Esophagus squamous epithelium (tissue), 4 donors: ENCODE results near the gene AP4M1.

Source experiments
- POLR2A ChIP-seq, 4 donors: fragments of 450-650 bp; IDR thresholded peaks; one replicate each; pipeline ENCODE4 v1.6.1; 2017; ENCODE audit warnings: antibody characterized with exemption in 4 of 4, mild to moderate bottlenecking in 4 of 4, moderate library complexity in 3 of 4
- TF ChIP-seq, protein P1 (sequence below), 6 experiments: fragments of 450-650 bp in 4 of 6; fragments of 200-600 bp in 2 of 6; sonication (generic) in 2 of 6; IDR thresholded peaks; one replicate each; pipeline ENCODE4 v1.5.1; 2016 to 2019; ENCODE audit warnings: antibody characterized with exemption in 6 of 6, mild to moderate bottlenecking in 4 of 6, moderate library complexity in 4 of 6

DNA sequence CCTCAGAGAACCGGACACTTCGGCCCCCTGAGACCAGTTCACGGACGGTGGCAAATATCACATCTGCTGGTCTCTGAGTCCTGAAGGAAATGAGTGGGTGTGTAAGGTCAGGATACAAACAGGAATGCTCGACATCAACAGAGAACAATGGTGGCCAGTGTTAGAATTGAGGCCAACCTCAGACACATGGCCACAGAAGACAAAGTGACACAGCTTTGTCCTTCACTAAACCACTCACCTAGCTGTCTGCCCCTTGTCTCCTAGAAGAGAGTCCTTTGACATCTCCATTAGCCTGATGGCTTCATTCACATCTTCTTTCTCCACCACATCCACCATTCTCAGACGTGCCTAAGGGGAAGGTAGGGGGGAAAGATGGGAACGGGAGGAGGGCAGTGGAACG is 8.4 kb upstream of the AP4M1 start:
- TF ChIP-seq, protein P1, sequence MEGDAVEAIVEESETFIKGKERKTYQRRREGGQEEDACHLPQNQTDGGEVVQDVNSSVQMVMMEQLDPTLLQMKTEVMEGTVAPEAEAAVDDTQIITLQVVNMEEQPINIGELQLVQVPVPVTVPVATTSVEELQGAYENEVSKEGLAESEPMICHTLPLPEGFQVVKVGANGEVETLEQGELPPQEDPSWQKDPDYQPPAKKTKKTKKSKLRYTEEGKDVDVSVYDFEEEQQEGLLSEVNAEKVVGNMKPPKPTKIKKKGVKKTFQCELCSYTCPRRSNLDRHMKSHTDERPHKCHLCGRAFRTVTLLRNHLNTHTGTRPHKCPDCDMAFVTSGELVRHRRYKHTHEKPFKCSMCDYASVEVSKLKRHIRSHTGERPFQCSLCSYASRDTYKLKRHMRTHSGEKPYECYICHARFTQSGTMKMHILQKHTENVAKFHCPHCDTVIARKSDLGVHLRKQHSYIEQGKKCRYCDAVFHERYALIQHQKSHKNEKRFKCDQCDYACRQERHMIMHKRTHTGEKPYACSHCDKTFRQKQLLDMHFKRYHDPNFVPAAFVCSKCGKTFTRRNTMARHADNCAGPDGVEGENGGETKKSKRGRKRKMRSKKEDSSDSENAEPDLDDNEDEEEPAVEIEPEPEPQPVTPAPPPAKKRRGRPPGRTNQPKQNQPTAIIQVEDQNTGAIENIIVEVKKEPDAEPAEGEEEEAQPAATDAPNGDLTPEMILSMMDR (IDR thresholded peaks at IDR 0.05): no peak
- no peak for TF ChIP-seq POLR2A (IDR thresholded peaks at IDR 0.05)
